CD4-positive, CD25-positive, alpha-beta regulatory T cell (primary cell): ENCODE data around the gene TSEN15. TPM values are rescaled to one million over a fixed set of nuclear protein-coding genes. Genes with fewer than 3 reads are reported as not detected.

Source experiments
- ATAC-seq, 2 donors: fragments of 150-1000 bp; cut with Tn5 transposase; one replicate each; pipeline ENCODE4 v1.10.0; 2021; ENCODE audit warnings: low read depth in 2 of 2, moderate number of reproducible peaks in 2 of 2, moderate library complexity in 1 of 2
- DNase-seq, 3 donors: peaks; one replicate each; pipeline versions ENCODE4 v3.0.0 to v3.0.0-alpha.2; 2012 to 2022; ENCODE audit warnings: mixed read lengths in 1 of 3
- H3K27ac ChIP-seq: one replicate; pipeline ENCODE4 v1.7.0; 2013; ENCODE audit warnings: mild to moderate bottlenecking, low read length; ENCODE audit not compliant: insufficient read depth, poor library complexity, severe bottlenecking
- H3K27me3 ChIP-seq: one replicate; pipeline ENCODE4 v1.7.0; 2013; ENCODE audit warnings: low read length; ENCODE audit not compliant: control insufficient read depth, insufficient read depth
- H3K36me3 ChIP-seq: one replicate; pipeline ENCODE4 v1.7.0; 2013; ENCODE audit warnings: mild to moderate bottlenecking, low read length, moderate library complexity; ENCODE audit not compliant: control insufficient read depth, insufficient read depth
- H3K4me1 ChIP-seq: 2 replicates; pipeline ENCODE4 v1.7.0; 2013; ENCODE audit warnings: mild to moderate bottlenecking, low read length; ENCODE audit not compliant: insufficient read depth, control insufficient read depth, poor library complexity, severe bottlenecking
- H3K4me3 ChIP-seq: one replicate; pipeline ENCODE4 v1.7.0; 2013; ENCODE audit warnings: low read depth, mild to moderate bottlenecking, low read length, moderate library complexity
- H3K9me3 ChIP-seq, 2 experiments: 1 replicate in 1 of 2; 2 replicates in 1 of 2; pipeline ENCODE4 v1.7.0; 2013; ENCODE audit warnings: low read length in 2 of 2, mild to moderate bottlenecking in 1 of 2, moderate library complexity in 1 of 2; ENCODE audit not compliant: control insufficient read depth in 2 of 2
- H3K27ac Mint-ChIP-seq, 3 donors: one replicate each; pipeline ENCODE4 v1.8.0; 2020 to 2022; ENCODE audit warnings: mild to moderate bottlenecking in 3 of 3, mixed read lengths in 3 of 3, moderate library complexity in 2 of 3
- H3K27me3 Mint-ChIP-seq: one replicate; pipeline ENCODE4 v1.8.0; 2022; ENCODE audit warnings: mild to moderate bottlenecking, mixed read lengths
- H3K36me3 Mint-ChIP-seq: one replicate; pipeline ENCODE4 v1.8.0; 2020; ENCODE audit warnings: mixed read lengths
- H3K4me1 Mint-ChIP-seq, 4 donors: one replicate each; pipeline ENCODE4 v1.8.0; 2020 to 2022; ENCODE audit warnings: mixed read lengths in 4 of 4, mild to moderate bottlenecking in 1 of 4
- H3K4me3 Mint-ChIP-seq, 4 donors: one replicate each; pipeline ENCODE4 v1.8.0; 2020 to 2022; ENCODE audit warnings: mild to moderate bottlenecking in 4 of 4, mixed read lengths in 4 of 4, moderate library complexity in 3 of 4
- H3K9me3 Mint-ChIP-seq, 7 donors: one replicate each; pipeline ENCODE4 v1.8.0; 2020 to 2022; ENCODE audit warnings: mixed read lengths in 7 of 7, mild to moderate bottlenecking in 3 of 7, moderate library complexity in 2 of 7
- polyA plus RNA-seq, 4 donors: library from polyadenylated mRNA; unstranded; fragments of 300-500 nt; fragmentation: Illumina TruSeq; gene quantifications; one replicate each; pipeline ENCODE4 v1.2.3, GENCODE V29; 2021
- total RNA-seq: library from RNA; stranded (reverse); gene quantifications from one replicate; pipeline ENCODE4 v1.2.3, GENCODE V29; 2022

Gene TSEN15
- total and polyA plus RNA-seq, 5 donors from 2014 or later: 24.0 to 65.3 (median 47.5) TPM

DNA sequence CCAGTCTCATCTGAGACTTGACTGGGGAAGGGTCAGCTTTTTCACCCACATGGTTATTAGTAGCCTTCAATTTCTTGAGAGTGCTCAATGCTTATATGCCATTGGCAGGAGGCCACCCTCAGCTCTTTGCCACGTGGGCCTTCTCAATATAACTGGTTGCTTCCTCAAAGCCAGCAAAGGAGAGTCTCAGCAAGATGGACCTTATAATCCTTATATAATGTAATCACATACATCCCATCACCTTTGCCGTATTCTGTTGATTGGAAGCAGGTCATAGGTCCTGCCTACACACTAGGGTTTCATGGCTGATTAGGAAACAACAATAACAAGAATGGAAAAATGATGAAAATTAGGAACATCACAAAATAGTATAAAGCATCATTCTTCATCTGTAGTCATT, 22.9 kb downstream of the TSEN15 start:
- Mint-ChIP-seq H3K4me1 (peaks cover 0 to 12% (median 2%) of the 10 kb centered on the region in 4 donors), H3K27ac (peak overlapping the region in 1 of 3 donors; percentile 62)
- H3K4me3 ChIP-seq: no peak overlapping the region

DNA sequence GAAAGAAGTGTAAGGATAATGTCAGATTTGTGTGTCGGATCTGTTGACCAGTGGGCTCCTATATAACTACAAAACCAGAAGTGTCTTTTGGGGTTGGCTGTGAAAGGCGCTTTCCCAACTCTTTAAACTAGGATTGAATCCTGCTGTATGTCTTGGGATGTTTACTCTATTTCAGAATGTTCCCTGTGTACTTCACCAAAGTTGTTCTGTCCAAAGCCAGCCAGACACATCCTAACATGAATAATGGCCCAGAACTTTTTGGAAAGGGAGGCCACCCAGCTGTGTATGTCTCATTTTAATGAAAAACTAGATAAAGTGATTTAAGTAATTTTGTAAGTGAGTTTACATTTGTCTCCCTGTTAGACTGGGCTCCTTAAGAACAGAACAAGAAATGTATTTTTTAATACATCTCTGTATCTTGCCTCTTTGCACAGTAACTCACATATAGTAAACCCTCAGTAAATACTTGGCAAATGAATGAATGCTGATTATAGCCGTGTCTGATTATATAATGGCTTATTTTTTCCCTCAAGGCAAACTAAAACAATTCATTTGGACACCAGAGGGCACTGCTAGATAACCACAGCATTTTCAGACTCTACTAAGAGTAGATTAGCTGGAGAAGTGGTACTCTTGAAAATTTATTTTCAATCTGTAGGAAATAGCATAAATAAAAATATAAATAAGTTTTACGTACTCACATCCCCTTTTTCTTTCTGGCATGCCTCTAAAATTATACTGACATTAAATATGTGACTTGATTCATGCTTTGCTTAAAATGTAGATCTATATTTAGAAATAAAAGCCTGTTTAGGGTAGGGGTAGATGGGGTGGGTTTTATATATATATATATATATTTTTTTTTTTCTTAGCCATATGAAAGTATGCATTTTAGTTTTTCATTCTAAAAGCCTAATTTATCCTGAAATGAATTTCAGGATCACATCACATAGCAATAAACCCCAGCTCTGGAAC, 23.8 kb downstream of the TSEN15 start:
- H3K27me3 Mint-ChIP-seq: no peaks in the 10 kb centered on the region
- peak overlapping the region in 1 of 3 donors; percentile 62 for H3K27ac Mint-ChIP-seq
- H3K36me3 Mint-ChIP-seq: peaks cover 4% of the 10 kb centered on the region
- Histone ChIP-seq H3K27ac (no peak overlapping the region), H3K36me3 (peaks cover 10% of the 10 kb centered on the region), H3K9me3 (no peaks in the 10 kb centered on the region), H3K27me3 (no peaks in the 10 kb centered on the region), H3K4me1 (no peaks in the 10 kb centered on the region), H3K4me3 (no peak overlapping the region)
- H3K4me3 Mint-ChIP-seq: no peak overlapping the region
- ATAC-seq: peak in 1 of 2 donors; percentile 37
- no peaks in the 10 kb centered on the region for H3K9me3 Mint-ChIP-seq
- H3K4me1 Mint-ChIP-seq: peaks cover 0 to 7% (median 2%) of the 10 kb centered on the region in 4 donors
- peak in 2 of 3 donors; percentile 31 to 60 for DNase-seq

More for the DNA sequence above, 22.9 kb downstream of the TSEN15 start:
- Mint-ChIP-seq H3K4me3 (no peak overlapping the region), H3K36me3 (peaks cover 4% of the 10 kb centered on the region), H3K27me3 (no peaks in the 10 kb centered on the region), H3K9me3 (no peaks in the 10 kb centered on the region)
- H3K36me3 ChIP-seq: peaks cover 14% of the 10 kb centered on the region
- no peaks in the 10 kb centered on the region for H3K27me3 ChIP-seq
- H3K9me3 ChIP-seq: no peaks in the 10 kb centered on the region
- no peaks in the 10 kb centered on the region for H3K4me1 ChIP-seq
- ATAC-seq (no peak), DNase-seq (no peak)
- no peak overlapping the region for H3K27ac ChIP-seq

DNA sequence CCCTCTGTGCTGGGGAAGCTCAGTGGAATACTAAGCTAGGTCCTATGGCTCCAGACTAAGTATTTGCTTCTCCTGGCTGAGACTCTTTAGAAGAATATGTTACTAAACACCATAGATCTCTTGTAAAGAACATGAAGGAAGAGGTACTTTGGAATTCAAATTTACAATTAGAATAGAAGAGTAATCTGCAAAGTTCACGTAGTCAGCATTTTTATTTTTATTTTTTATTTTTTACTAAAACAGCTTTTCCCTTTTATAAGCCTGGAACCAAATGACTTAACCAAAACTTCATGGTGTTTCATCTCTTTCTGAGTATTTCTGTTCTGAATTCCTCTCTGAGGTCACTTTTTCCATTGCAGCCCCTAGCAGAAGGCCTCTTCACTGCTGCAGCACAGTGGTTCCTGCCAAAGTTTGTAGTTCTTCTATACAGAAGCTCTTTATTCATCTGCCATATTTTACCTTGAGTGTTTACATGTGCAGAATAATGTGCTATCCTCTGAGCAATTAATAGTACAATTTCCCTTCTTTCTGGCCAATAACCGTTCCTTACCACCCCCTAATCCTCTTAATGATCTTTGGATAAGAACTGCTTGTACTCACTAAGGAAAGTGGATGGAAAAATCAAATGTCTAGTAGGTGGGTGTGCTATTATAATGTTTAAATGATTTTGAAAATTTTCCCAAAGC, 27.2 kb downstream of the TSEN15 start:
- Histone ChIP-seq H3K9me3 (no peaks in the 10 kb centered on the region), H3K27me3 (no peaks in the 10 kb centered on the region), H3K4me1 (no peaks in the 10 kb centered on the region), H3K27ac (no peak overlapping the region), H3K4me3 (no peak overlapping the region), H3K36me3 (no peaks in the 10 kb centered on the region)
- H3K9me3 Mint-ChIP-seq: no peaks in the 10 kb centered on the region
- ATAC-seq: no peak
- H3K27ac Mint-ChIP-seq: no peak overlapping the region
- peaks cover 5% of the 10 kb centered on the region for H3K36me3 Mint-ChIP-seq
- H3K4me1 Mint-ChIP-seq: peaks cover 0 to 4% (median 2%) of the 10 kb centered on the region in 4 donors
- no peaks in the 10 kb centered on the region for H3K27me3 Mint-ChIP-seq
- H3K4me3 Mint-ChIP-seq: no peak overlapping the region
- DNase-seq: no peak

DNA sequence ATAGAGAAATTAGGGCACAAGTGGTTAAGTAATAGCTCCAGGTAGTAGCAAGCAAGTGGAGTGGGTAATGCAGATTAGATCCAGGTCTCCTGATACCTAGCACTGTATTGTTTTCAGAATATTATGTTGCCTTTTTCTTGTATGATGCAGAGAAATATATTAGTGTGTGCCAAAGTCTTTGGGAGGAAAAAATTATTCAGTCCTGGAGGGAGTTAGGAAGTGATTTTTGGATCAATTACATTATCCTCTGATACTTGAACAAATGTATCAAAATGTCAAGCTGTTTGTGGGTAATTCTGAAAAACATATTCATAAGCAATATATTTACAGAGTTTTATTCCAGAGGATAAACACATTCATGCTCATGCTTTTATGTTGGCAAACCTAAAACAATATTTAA, 28.8 kb downstream of the TSEN15 start:
- Histone ChIP-seq H3K4me3 (no peak overlapping the region), H3K4me1 (no peaks in the 10 kb centered on the region), H3K27ac (no peak overlapping the region), H3K9me3 (no peaks in the 10 kb centered on the region), H3K27me3 (no peaks in the 10 kb centered on the region), H3K36me3 (no peaks in the 10 kb centered on the region)
- Mint-ChIP-seq H3K4me3 (no peak overlapping the region), H3K27ac (no peak overlapping the region), H3K27me3 (no peaks in the 10 kb centered on the region), H3K4me1 (peaks cover 0 to 4% (median 2%) of the 10 kb centered on the region in 4 donors), H3K9me3 (peaks cover 0 to 2% (median 0%) of the 10 kb centered on the region in 7 donors), H3K36me3 (peaks cover 9% of the 10 kb centered on the region)
- ATAC-seq (no peak), DNase-seq (no peak)

DNA sequence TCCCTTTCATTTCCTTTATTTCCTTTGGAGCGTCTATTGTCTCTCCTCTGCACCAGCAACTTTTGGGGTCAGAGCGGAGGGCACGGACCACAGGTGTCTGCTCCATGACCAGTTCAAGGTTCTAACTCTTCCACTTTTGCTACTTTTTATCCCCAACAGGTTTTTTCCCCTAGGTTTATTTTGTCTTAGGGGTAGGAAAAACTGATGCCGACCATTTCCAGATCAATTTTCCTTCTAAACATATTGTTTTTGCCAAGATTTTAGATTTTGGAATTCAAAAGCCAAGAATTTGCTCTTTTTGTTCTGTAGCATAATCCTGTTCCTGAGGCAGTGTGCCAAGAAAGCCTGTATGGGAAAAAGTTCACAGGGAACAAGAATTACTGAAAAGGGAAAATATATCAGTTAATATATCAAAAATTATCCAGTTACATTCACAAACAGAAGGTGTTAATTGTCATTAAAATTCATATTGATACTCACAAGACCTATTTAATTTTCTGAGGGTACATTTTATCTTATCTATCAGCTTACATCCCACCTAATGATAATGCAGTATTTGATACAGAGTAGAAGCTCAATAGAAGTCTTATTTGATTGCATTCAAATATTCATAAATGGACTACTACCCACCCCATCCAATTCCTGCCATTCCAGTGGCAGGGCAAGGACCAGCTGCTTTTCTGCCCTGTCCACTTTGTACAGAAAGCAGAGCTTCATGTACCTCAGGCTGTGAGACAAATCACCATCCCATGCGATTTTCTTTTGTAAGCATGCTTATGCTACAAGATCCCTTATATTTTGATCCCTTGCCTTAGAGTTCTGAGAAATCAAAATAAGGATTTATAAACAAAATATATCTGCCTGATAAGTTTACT, 31.2 kb downstream of the TSEN15 start:
- no peaks in the 10 kb centered on the region for H3K27me3 Mint-ChIP-seq
- peaks cover 0 to 2% (median 0%) of the 10 kb centered on the region in 7 donors for H3K9me3 Mint-ChIP-seq
- Histone ChIP-seq H3K36me3 (no peaks in the 10 kb centered on the region), H3K9me3 (no peaks in the 10 kb centered on the region), H3K27me3 (no peaks in the 10 kb centered on the region), H3K27ac (no peak overlapping the region), H3K4me1 (no peaks in the 10 kb centered on the region), H3K4me3 (no peak overlapping the region)
- H3K36me3 Mint-ChIP-seq: peaks cover 14% of the 10 kb centered on the region
- DNase-seq (no peak), ATAC-seq (no peak)
- H3K4me3 Mint-ChIP-seq: no peak overlapping the region
- H3K4me1 Mint-ChIP-seq: no peaks in the 10 kb centered on the region
- no peak overlapping the region for H3K27ac Mint-ChIP-seq

DNA sequence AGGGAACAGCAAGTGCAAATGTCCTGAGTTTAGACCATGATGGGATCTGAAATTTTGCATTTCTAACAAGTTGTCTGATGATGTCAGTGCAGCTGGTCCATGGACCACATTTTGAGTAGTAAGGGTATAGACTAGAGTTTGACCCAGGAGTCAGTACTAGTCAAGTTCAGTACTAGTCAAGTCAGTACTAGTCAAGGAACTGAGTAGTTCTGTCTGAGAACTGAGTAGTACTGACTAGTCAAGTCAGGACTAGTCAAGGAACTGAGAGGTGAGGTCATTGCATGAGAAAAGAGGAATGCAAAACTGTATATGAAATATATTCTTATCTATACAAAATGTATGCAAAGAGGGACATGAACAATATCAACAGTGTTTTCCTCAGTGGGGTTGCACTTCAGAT, 34.1 kb downstream of the TSEN15 start:
- Histone ChIP-seq H3K27me3 (no peaks in the 10 kb centered on the region), H3K4me3 (no peak overlapping the region), H3K4me1 (no peaks in the 10 kb centered on the region), H3K27ac (no peak overlapping the region), H3K36me3 (no peaks in the 10 kb centered on the region), H3K9me3 (no peaks in the 10 kb centered on the region)
- Mint-ChIP-seq H3K27me3 (no peaks in the 10 kb centered on the region), H3K36me3 (peaks cover 20% of the 10 kb centered on the region), H3K27ac (no peak overlapping the region), H3K4me1 (no peaks in the 10 kb centered on the region), H3K9me3 (peaks cover 0 to 2% (median 0%) of the 10 kb centered on the region in 7 donors), H3K4me3 (no peak overlapping the region)
- ATAC-seq (no peak), DNase-seq (no peak)

DNA sequence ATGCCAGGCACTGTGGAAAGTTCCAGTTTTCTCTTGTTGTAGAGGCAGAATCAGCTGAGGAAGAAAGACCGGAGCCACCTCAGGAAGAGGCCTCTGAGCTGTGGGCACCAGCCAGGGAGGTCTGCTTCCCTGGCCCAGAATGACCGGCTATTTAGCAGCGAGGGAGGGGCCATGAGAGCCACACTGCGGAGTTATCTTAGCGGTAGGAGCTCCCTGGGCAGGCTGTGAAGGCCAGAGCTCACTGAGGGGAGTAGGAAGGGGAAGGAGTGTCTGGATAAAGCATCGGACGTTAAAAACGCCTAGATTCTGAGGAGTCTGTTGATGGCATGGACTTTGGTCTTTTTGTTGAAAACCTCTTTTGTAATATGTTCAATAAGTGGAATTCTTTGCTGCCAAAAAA, 36.5 kb downstream of the TSEN15 start:
- Mint-ChIP-seq H3K4me3 (no peak overlapping the region), H3K27ac (no peak overlapping the region), H3K27me3 (no peaks in the 10 kb centered on the region), H3K9me3 (peaks cover 0 to 2% (median 0%) of the 10 kb centered on the region in 7 donors), H3K36me3 (peaks cover 18% of the 10 kb centered on the region), H3K4me1 (no peaks in the 10 kb centered on the region)
- Histone ChIP-seq H3K36me3 (no peaks in the 10 kb centered on the region), H3K27ac (no peak overlapping the region), H3K4me1 (no peaks in the 10 kb centered on the region), H3K9me3 (no peaks in the 10 kb centered on the region), H3K27me3 (no peaks in the 10 kb centered on the region), H3K4me3 (no peak overlapping the region)
- ATAC-seq: no peak
- no peak for DNase-seq
